HL-60 (cell line): ENCODE results near the gene GUCY1A2.

Experiments used
- DNase-seq, 2 experiments: peaks; one replicate each; pipeline ENCODE4 v3.0.0-alpha.2; 2010 to 2020; ENCODE audit warnings: low read depth in 1 of 2, low spot score in 1 of 2
- H3K27ac ChIP-seq: fragments of 250-450 bp; sonication (Bioruptor Pico); replicated peaks from 2 replicates; pipeline ENCODE4 v1.5.1; 2020; ENCODE audit warnings: mild to moderate bottlenecking, moderate library complexity
- H3K27me3 ChIP-seq: fragments of 250-450 bp; sonication (Bioruptor Pico); 2 replicates; pipeline ENCODE4 v1.5.1; 2021; ENCODE audit warnings: mild to moderate bottlenecking, moderate library complexity; ENCODE audit not compliant: insufficient read depth, poor library complexity, severe bottlenecking
- H3K4me3 ChIP-seq: replicated peaks from 2 replicates; pipeline ENCODE4 v1.5.1; 2011; ENCODE audit warnings: mild to moderate bottlenecking, control low read depth, low read length; ENCODE audit not compliant: insufficient read depth
- GABPA ChIP-seq: IDR thresholded peaks from 2 replicates; pipeline ENCODE4 v1.6.1; 2012; ENCODE audit warnings: low read depth
- POLR2AphosphoS5 ChIP-seq: IDR thresholded peaks from 2 replicates; pipeline ENCODE4 v1.6.1; 2012; ENCODE audit warnings: low read depth
- SPI1 ChIP-seq: IDR thresholded peaks from 2 replicates; pipeline ENCODE4 v1.6.1; 2012; ENCODE audit warnings: low read depth, mild to moderate bottlenecking, borderline replicate concordance
- TF ChIP-seq, protein P1 (sequence below): IDR thresholded peaks from one replicate; pipeline ENCODE4 v1.5.1; 2011; ENCODE audit warnings: low read length, control low read depth, inconsistent platforms; ENCODE audit not compliant: insufficient read depth
- TF ChIP-seq, protein P2 (sequence below): IDR thresholded peaks from 2 replicates; pipeline ENCODE4 v1.6.1; 2012; ENCODE audit warnings: low read depth; ENCODE audit not compliant: insufficient replicate concordance

Gene GUCY1A2

DNA sequence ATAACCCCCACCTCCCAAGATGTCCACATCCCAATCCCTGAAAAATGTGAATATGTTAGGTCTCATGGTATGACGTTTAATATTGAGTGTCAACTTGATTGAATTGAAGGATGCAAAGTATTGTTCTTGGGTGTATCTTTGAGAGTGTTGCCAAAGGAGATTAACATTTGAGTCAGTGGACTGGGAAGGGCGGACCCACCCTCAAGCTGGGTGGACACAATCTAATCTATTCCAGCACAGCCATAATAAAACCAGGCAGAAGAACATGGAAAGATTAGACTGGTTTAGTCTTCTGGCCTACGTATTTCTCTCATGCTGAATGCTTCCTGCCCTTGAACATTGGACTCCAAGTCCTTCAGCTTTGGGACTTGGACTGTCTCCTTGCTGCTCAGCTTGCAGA is 315.5 kb downstream of the GUCY1A2 start:
- TF ChIP-seq SPI1: no peak
- TF ChIP-seq POLR2AphosphoS5: no peak
- TF ChIP-seq, protein P1, sequence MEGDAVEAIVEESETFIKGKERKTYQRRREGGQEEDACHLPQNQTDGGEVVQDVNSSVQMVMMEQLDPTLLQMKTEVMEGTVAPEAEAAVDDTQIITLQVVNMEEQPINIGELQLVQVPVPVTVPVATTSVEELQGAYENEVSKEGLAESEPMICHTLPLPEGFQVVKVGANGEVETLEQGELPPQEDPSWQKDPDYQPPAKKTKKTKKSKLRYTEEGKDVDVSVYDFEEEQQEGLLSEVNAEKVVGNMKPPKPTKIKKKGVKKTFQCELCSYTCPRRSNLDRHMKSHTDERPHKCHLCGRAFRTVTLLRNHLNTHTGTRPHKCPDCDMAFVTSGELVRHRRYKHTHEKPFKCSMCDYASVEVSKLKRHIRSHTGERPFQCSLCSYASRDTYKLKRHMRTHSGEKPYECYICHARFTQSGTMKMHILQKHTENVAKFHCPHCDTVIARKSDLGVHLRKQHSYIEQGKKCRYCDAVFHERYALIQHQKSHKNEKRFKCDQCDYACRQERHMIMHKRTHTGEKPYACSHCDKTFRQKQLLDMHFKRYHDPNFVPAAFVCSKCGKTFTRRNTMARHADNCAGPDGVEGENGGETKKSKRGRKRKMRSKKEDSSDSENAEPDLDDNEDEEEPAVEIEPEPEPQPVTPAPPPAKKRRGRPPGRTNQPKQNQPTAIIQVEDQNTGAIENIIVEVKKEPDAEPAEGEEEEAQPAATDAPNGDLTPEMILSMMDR: no peak
- TF ChIP-seq, protein P2, sequence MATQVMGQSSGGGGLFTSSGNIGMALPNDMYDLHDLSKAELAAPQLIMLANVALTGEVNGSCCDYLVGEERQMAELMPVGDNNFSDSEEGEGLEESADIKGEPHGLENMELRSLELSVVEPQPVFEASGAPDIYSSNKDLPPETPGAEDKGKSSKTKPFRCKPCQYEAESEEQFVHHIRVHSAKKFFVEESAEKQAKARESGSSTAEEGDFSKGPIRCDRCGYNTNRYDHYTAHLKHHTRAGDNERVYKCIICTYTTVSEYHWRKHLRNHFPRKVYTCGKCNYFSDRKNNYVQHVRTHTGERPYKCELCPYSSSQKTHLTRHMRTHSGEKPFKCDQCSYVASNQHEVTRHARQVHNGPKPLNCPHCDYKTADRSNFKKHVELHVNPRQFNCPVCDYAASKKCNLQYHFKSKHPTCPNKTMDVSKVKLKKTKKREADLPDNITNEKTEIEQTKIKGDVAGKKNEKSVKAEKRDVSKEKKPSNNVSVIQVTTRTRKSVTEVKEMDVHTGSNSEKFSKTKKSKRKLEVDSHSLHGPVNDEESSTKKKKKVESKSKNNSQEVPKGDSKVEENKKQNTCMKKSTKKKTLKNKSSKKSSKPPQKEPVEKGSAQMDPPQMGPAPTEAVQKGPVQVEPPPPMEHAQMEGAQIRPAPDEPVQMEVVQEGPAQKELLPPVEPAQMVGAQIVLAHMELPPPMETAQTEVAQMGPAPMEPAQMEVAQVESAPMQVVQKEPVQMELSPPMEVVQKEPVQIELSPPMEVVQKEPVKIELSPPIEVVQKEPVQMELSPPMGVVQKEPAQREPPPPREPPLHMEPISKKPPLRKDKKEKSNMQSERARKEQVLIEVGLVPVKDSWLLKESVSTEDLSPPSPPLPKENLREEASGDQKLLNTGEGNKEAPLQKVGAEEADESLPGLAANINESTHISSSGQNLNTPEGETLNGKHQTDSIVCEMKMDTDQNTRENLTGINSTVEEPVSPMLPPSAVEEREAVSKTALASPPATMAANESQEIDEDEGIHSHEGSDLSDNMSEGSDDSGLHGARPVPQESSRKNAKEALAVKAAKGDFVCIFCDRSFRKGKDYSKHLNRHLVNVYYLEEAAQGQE: no peak
- TF ChIP-seq GABPA: no peak
- Histone ChIP-seq H3K27me3 (no peaks in the 10 kb centered on the region), H3K27ac (no peak overlapping the region), H3K4me3 (no peak overlapping the region)
- DNase-seq: no peak

DNA sequence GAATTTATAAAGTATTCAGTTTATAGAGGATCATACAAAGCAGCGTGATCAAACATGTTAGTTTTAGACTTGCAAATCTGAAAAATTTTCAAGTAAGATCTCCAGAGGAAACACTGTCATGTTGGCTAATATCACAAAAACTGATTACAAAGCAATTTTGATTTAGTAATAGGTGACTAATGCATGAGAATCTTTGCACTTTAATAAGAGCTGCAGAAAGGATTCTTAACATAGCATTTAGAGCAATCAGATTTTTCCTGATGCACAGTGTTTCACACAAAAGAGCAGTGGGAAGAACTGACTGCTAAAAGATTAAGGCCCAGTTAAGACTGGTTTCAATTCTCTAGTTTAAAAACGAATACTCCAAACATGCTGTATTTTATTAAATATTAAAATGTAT is 321.2 kb downstream of the GUCY1A2 start:
- Histone ChIP-seq H3K27ac (no peak overlapping the region), H3K27me3 (no peaks in the 10 kb centered on the region), H3K4me3 (no peak overlapping the region)
- no peak for DNase-seq
- TF ChIP-seq POLR2AphosphoS5: no peak
- TF ChIP-seq GABPA: no peak
- TF ChIP-seq, protein P1: no peak
- no peak for TF ChIP-seq SPI1
- TF ChIP-seq, protein P2: no peak

DNA sequence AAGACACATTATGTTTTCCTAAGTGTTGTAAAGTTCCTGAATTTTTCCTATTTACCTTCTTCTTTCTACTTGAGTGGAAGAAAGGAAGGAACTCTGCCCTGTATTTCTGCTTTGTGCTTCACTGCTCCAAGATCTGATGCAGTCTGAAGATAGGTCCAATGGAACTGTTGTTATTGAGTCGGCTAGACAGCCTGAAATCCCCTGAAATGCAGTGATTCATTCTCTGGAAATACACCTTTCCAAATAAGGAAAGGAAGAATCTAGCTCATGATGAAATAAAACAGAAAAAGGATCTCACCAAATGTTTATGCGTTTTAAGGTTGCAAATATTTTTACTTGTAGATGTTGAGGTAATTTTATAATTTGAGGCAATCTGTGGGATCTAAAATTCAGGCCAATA is 322.8 kb downstream of the GUCY1A2 start:
- H3K27ac ChIP-seq: no peak overlapping the region
- no peak overlapping the region for H3K4me3 ChIP-seq
- no peak for DNase-seq
- TF ChIP-seq, protein P1: no peak
- TF ChIP-seq POLR2AphosphoS5: no peak
- H3K27me3 ChIP-seq: no peaks in the 10 kb centered on the region

DNA sequence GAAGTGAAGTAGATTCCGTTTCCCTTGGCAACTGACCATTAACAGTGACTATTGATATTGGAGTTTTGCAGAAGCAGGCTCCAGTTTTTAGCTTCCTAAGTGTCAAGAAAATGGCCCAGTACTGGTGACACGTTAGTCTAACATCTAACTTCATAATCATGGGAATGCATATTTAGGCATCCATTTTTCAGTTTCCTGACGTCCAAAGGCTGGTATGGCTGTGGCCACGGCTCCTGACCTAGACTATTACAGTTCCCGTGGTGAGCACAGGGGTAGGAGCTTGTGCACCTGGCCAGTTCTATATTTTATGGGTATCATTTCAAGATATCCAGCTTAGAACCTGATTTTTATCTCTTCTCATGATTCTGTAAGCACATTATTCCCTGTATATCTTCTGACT is 323.8 kb downstream of the GUCY1A2 start:
- no peak for TF ChIP-seq POLR2AphosphoS5
- H3K27ac ChIP-seq: no peak overlapping the region
- DNase-seq: no peak
- no peak overlapping the region for H3K4me3 ChIP-seq
- no peaks in the 10 kb centered on the region for H3K27me3 ChIP-seq
